ENCODE results near the gene INSM1.

Gene INSM1

DNA sequence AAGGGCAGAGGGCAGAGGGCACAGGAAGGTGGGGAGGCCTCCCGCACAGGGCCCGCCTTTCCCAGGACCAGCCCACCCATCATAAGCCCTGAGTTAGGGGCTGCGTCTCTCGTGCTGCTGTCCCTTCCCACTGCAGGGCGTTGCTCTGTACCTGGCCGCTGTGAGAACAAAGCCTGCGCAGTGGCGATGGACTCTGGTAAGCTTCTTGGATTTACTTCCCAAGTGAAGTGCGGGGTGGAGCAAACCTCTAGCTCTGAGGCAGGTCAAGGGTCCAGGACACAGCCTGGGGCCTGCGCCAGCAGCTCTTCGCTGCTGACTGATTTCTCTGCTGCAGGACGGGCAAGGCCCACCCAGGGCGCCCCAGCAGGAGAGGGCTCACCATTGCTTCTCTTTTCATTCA lies 23.9 kb downstream of the INSM1 start:
- POLR2A ChIA-PET: no interaction called here
- DNase-seq: no peak
- H3K27me3 ChIP-seq (replicated peaks in 2 of 5; ENCODE audit: control insufficient read depth in 4 of 5, insufficient read depth in 5 of 5, low read length in 4 of 5): no peaks in the 10 kb centered on the region
- H3K27ac ChIP-seq (ENCODE audit: insufficient read depth in 1 of 2, low read depth in 1 of 2, low read length in 2 of 2, poor library complexity in 1 of 2, severe bottlenecking in 2 of 2): no peak overlapping the region
- H3K4me1 ChIP-seq (ENCODE audit: control extremely low read depth in 1 of 4, control insufficient read depth in 4 of 4, insufficient read depth in 4 of 4, low read length in 3 of 4): peaks cover 3 to 20% (median 17%) of the 10 kb centered on the region in 4 experiments
- H3K9me3 ChIP-seq (ENCODE audit: control extremely low read depth in 1 of 5, control insufficient read depth in 4 of 5, insufficient read depth in 2 of 5, low read depth in 1 of 5, low read length in 4 of 5): no peaks in the 10 kb centered on the region
- H3K4me3 ChIP-seq (ENCODE audit: control insufficient read depth in 1 of 7, extremely low read depth in 1 of 7, insufficient read depth in 4 of 7, low read depth in 2 of 7, low read length in 6 of 7): no peak overlapping the region
- H3K36me3 ChIP-seq (ENCODE audit: control insufficient read depth in 4 of 4, insufficient read depth in 4 of 4, low read length in 3 of 4): peaks cover 0 to 49% (median 24%) of the 10 kb centered on the region in 4 experiments
- 98% methylated on average over 13 of the region's 13 CpGs for WGBS (ENCODE audit: insufficient coverage)
- CTCF ChIA-PET: no interaction called here

DNA sequence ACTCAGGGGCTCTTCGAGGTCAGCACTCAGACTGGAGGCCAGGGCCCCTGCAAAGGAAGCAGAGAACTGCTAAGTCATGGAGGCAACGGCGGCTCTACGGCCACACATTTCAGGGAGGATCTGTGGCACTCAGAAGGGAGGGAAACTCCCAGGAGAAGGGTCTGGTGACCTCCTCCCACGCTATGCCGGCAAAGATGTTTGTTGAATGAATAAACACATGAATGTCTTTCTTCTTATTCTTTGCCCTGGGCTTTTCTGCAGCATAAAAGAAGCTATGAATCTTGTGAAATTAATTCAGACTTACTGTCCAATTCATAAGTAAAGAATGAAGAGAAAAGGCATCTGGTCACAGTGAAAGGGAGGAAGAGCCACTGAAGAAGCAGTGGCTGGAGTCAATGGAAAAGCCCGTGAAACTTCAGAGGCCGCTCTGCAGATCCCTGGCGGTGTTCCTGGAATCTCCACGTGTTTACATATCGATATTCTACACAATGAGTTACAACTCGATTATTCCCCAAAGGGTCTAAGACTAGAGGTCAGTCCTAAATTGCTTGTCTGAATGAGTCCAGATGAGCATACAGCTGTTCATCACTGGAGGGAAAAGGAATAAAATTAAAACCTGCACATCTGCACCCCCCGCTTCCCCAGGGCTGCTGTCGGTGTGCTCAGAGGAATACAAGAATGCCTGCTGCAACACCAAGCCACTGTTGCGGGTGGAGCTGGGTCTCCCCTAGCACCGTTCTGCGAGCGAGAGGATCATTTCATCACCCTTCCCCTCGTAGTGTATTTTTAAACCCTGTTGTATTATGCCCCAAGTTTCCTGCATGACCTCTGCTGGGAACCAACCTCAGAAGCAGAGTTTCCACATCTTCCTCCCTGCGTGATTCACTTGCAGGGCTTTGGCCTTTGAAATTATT lies 25.6 kb downstream of the INSM1 start:
- H3K4me3 ChIP-seq (ENCODE audit: control insufficient read depth in 1 of 7, extremely low read depth in 1 of 7, insufficient read depth in 4 of 7, low read depth in 2 of 7, low read length in 6 of 7): peak overlapping the region in 2 of 7 experiments; percentile 11 to 14
- H3K36me3 ChIP-seq (ENCODE audit: control insufficient read depth in 4 of 4, insufficient read depth in 4 of 4, low read length in 3 of 4): peaks cover 0 to 63% (median 28%) of the 10 kb centered on the region in 4 experiments
- POLR2A ChIA-PET: interaction anchor here (0.7 kb wide), 1 partner anchor 14 kb away, joined by 3 read pairs; no protein-coding TSS in a partner anchor
- 48% methylated on average over 14 of the region's 20 CpGs for WGBS (ENCODE audit: insufficient coverage)
- peak; percentile 14 to 81 (median 77) for DNase-seq
- H3K9me3 ChIP-seq (ENCODE audit: control extremely low read depth in 1 of 5, control insufficient read depth in 4 of 5, insufficient read depth in 2 of 5, low read depth in 1 of 5, low read length in 4 of 5): no peaks in the 10 kb centered on the region
- H3K4me1 ChIP-seq (ENCODE audit: control extremely low read depth in 1 of 4, control insufficient read depth in 4 of 4, insufficient read depth in 4 of 4, low read length in 3 of 4): peaks cover 3 to 20% (median 17%) of the 10 kb centered on the region in 4 experiments
- H3K27ac ChIP-seq (ENCODE audit: insufficient read depth in 1 of 2, low read depth in 1 of 2, low read length in 2 of 2, poor library complexity in 1 of 2, severe bottlenecking in 2 of 2): no peak overlapping the region
- no peaks in the 10 kb centered on the region for H3K27me3 ChIP-seq (replicated peaks in 2 of 5; ENCODE audit: control insufficient read depth in 4 of 5, insufficient read depth in 5 of 5, low read length in 4 of 5)
- CTCF ChIA-PET: no interaction called here

DNA sequence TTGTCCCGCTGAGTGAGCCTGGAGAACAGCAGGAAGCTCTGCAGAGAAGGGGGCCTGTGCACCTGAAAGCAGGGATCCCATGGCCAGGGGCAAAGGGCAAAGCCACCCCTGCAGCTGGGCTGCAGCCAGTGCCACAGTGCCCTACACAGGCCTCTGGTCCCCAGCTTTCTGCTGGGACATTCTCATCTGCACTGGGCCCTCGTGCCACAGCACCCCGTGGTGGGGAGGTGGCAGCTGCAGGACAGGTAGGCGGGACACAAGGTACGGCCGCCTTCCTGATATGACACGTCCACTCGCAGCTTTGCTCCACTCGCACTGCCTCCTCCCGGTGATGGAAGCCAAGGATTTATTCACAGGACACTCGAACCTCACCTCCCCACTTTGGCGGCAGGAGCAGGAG lies 27.2 kb downstream of the INSM1 start:
- ChIA-PET CTCF (no interaction called here), POLR2A (no interaction called here)
- Histone ChIP-seq H3K4me3 (ENCODE audit: control insufficient read depth in 1 of 7, extremely low read depth in 1 of 7, insufficient read depth in 4 of 7, low read depth in 2 of 7, low read length in 6 of 7) (no peak overlapping the region), H3K4me1 (ENCODE audit: control extremely low read depth in 1 of 4, control insufficient read depth in 4 of 4, insufficient read depth in 4 of 4, low read length in 3 of 4) (peaks cover 3 to 20% (median 17%) of the 10 kb centered on the region in 4 experiments), H3K9me3 (ENCODE audit: control extremely low read depth in 1 of 5, control insufficient read depth in 4 of 5, insufficient read depth in 2 of 5, low read depth in 1 of 5, low read length in 4 of 5) (no peaks in the 10 kb centered on the region), H3K27me3 (replicated peaks in 2 of 5; ENCODE audit: control insufficient read depth in 4 of 5, insufficient read depth in 5 of 5, low read length in 4 of 5) (no peaks in the 10 kb centered on the region), H3K27ac (ENCODE audit: insufficient read depth in 1 of 2, low read depth in 1 of 2, low read length in 2 of 2, poor library complexity in 1 of 2, severe bottlenecking in 2 of 2) (no peak overlapping the region), H3K36me3 (ENCODE audit: control insufficient read depth in 4 of 4, insufficient read depth in 4 of 4, low read length in 3 of 4) (peaks cover 2 to 69% (median 33%) of the 10 kb centered on the region in 4 experiments)
- DNase-seq: no peak
- over 99% methylated on average over 12 of the region's 12 CpGs for WGBS (ENCODE audit: insufficient coverage)

DNA sequence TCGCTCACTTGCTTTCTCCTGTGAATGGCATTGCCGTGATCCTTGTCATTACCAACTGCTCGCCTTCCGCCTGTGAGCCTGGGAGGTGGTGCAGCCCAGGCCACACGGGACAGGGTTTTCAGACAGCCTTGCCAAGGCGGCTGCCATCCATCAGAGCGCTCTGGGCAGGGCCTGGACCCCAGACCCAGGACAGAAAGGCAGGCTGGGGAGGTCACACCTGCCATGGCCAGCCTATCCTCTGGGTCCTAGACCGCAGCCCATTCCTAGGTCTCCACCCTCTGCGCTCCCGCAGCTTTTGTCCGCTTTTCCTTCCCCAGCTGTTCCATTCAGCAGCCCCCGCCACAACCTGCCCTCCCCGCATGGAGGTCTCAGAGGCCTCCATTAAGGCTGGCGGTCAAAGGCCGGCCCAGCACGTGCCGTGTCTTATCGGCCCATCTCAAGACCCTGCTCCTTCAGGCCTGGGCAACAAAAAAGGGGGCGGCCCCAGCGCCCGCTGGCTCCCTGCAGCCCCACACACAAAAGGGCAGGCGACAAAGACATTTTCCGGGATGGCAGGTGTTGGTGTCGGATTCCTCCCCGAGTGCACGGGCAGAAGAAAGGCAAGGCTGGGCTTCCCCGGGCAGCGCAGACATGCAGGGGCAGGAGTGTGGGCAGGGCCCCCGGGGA lies 28.1 kb downstream of the INSM1 start:
- ChIA-PET POLR2A (no interaction called here), CTCF (no interaction called here)
- Histone ChIP-seq H3K27ac (ENCODE audit: insufficient read depth in 1 of 2, low read depth in 1 of 2, low read length in 2 of 2, poor library complexity in 1 of 2, severe bottlenecking in 2 of 2) (no peak overlapping the region), H3K4me1 (ENCODE audit: control extremely low read depth in 1 of 4, control insufficient read depth in 4 of 4, insufficient read depth in 4 of 4, low read length in 3 of 4) (peaks cover 3 to 20% (median 17%) of the 10 kb centered on the region in 4 experiments), H3K9me3 (ENCODE audit: control extremely low read depth in 1 of 5, control insufficient read depth in 4 of 5, insufficient read depth in 2 of 5, low read depth in 1 of 5, low read length in 4 of 5) (no peaks in the 10 kb centered on the region), H3K27me3 (replicated peaks in 2 of 5; ENCODE audit: control insufficient read depth in 4 of 5, insufficient read depth in 5 of 5, low read length in 4 of 5) (no peaks in the 10 kb centered on the region), H3K4me3 (ENCODE audit: control insufficient read depth in 1 of 7, extremely low read depth in 1 of 7, insufficient read depth in 4 of 7, low read depth in 2 of 7, low read length in 6 of 7) (no peak overlapping the region), H3K36me3 (ENCODE audit: control insufficient read depth in 4 of 4, insufficient read depth in 4 of 4, low read length in 3 of 4) (peaks cover 2 to 63% (median 30%) of the 10 kb centered on the region in 4 experiments)
- DNase-seq: no peak
- WGBS (ENCODE audit: insufficient coverage): 97% methylated on average over 28 of the region's 29 CpGs

DNA sequence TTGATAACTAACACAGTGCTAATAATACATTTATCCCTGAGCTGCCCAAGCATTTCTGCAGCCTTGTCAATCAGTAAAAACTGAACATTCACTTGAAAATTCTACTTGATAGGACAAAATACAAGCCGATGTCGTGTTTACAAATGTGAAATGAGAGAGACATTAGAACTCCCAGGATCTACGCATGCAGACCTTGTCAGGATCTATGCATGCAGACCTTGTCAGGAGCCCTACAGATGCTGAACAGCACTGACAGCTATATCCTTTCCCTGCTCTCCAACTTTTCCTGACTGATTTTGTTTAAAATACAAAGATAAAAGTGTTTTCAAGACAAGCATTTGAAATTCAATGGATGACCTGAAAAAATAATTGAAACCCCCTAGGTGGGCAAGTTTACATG lies 28.9 kb downstream of the INSM1 start:
- H3K4me1 ChIP-seq (ENCODE audit: control extremely low read depth in 1 of 4, control insufficient read depth in 4 of 4, insufficient read depth in 4 of 4, low read length in 3 of 4): peaks cover 3 to 20% (median 17%) of the 10 kb centered on the region in 4 experiments
- WGBS (ENCODE audit: insufficient coverage): 96% methylated on average over 3 of the region's 3 CpGs
- H3K9me3 ChIP-seq (ENCODE audit: control extremely low read depth in 1 of 5, control insufficient read depth in 4 of 5, insufficient read depth in 2 of 5, low read depth in 1 of 5, low read length in 4 of 5): no peaks in the 10 kb centered on the region
- no peak for DNase-seq
- H3K4me3 ChIP-seq (ENCODE audit: control insufficient read depth in 1 of 7, extremely low read depth in 1 of 7, insufficient read depth in 4 of 7, low read depth in 2 of 7, low read length in 6 of 7): no peak overlapping the region
- CTCF ChIA-PET: no interaction called here
- POLR2A ChIA-PET: no interaction called here
- H3K27ac ChIP-seq (ENCODE audit: insufficient read depth in 1 of 2, low read depth in 1 of 2, low read length in 2 of 2, poor library complexity in 1 of 2, severe bottlenecking in 2 of 2): no peak overlapping the region
- peaks cover 2 to 57% (median 23%) of the 10 kb centered on the region in 4 experiments for H3K36me3 ChIP-seq (ENCODE audit: control insufficient read depth in 4 of 4, insufficient read depth in 4 of 4, low read length in 3 of 4)
- H3K27me3 ChIP-seq (replicated peaks in 2 of 5; ENCODE audit: control insufficient read depth in 4 of 5, insufficient read depth in 5 of 5, low read length in 4 of 5): no peaks in the 10 kb centered on the region

DNA sequence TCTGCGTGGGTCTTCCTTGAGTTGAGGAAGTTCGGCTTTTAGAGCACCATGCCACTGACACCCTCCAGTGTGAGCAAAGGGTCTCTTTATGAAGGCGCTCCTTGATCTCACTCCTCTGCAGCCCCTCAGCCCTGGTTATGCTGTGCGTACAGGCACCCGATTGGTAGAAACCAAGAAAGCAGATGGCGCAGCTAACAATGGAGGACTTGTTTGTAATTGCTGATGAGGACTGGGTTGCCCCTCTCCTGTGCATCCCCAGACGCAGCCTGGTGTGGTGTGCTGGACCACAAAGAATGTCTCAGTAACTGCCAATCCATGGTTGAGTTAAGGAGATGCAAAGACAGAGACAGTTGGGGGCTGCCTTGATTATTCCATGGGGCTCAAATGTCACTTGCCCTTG lies 30.2 kb downstream of the INSM1 start:
- 100% methylated on average over 5 of the region's 7 CpGs for WGBS (ENCODE audit: insufficient coverage)

More for the DNA sequence above, 30.2 kb downstream of the INSM1 start:
- Histone ChIP-seq H3K27ac (ENCODE audit: insufficient read depth in 1 of 2, low read depth in 1 of 2, low read length in 2 of 2, poor library complexity in 1 of 2, severe bottlenecking in 2 of 2) (no peak overlapping the region), H3K9me3 (ENCODE audit: control extremely low read depth in 1 of 5, control insufficient read depth in 4 of 5, insufficient read depth in 2 of 5, low read depth in 1 of 5, low read length in 4 of 5) (no peaks in the 10 kb centered on the region), H3K27me3 (replicated peaks in 2 of 5; ENCODE audit: control insufficient read depth in 4 of 5, insufficient read depth in 5 of 5, low read length in 4 of 5) (no peaks in the 10 kb centered on the region), H3K36me3 (ENCODE audit: control insufficient read depth in 4 of 4, insufficient read depth in 4 of 4, low read length in 3 of 4) (peaks cover 5 to 58% (median 25%) of the 10 kb centered on the region in 4 experiments), H3K4me1 (ENCODE audit: control extremely low read depth in 1 of 4, control insufficient read depth in 4 of 4, insufficient read depth in 4 of 4, low read length in 3 of 4) (peaks cover 3 to 14% (median 10%) of the 10 kb centered on the region in 4 experiments), H3K4me3 (ENCODE audit: control insufficient read depth in 1 of 7, extremely low read depth in 1 of 7, insufficient read depth in 4 of 7, low read depth in 2 of 7, low read length in 6 of 7) (no peak overlapping the region)
- CTCF ChIA-PET: no interaction called here
- DNase-seq: no peak
- POLR2A ChIA-PET: no interaction called here

Measured in common myeloid progenitor, CD34-positive (primary cell).